Adrenal gland (tissue), 5 donors: ENCODE measurements around the gene LIMS2.

Source experiments
- POLR2A ChIP-seq, 2 donors: fragments of 450-650 bp; IDR thresholded peaks; one replicate each; pipeline ENCODE4 v1.6.1; 2017; ENCODE audit warnings: antibody characterized with exemption in 2 of 2, mild to moderate bottlenecking in 2 of 2, moderate library complexity in 1 of 2
- TF ChIP-seq, protein P1 (sequence below), 6 experiments: fragments of 450-650 bp in 4 of 6; fragments of 200-600 bp in 2 of 6; sonication (generic) in 1 of 6; IDR thresholded peaks; 1 replicate in 5 of 6; 2 replicates in 1 of 6; pipeline versions ENCODE4 v1.5.1 to v1.8.0; 2016 to 2021; ENCODE audit warnings: antibody characterized with exemption in 6 of 6, mild to moderate bottlenecking in 2 of 6, moderate library complexity in 1 of 6
- donor health status: DM: no; HTN: no; CAD: no.

GRCh38 chr2:127631541-127631996 is 43.8 kb downstream of the LIMS2 start:
- TF ChIP-seq, protein P1, sequence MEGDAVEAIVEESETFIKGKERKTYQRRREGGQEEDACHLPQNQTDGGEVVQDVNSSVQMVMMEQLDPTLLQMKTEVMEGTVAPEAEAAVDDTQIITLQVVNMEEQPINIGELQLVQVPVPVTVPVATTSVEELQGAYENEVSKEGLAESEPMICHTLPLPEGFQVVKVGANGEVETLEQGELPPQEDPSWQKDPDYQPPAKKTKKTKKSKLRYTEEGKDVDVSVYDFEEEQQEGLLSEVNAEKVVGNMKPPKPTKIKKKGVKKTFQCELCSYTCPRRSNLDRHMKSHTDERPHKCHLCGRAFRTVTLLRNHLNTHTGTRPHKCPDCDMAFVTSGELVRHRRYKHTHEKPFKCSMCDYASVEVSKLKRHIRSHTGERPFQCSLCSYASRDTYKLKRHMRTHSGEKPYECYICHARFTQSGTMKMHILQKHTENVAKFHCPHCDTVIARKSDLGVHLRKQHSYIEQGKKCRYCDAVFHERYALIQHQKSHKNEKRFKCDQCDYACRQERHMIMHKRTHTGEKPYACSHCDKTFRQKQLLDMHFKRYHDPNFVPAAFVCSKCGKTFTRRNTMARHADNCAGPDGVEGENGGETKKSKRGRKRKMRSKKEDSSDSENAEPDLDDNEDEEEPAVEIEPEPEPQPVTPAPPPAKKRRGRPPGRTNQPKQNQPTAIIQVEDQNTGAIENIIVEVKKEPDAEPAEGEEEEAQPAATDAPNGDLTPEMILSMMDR (IDR thresholded peaks at IDR 0.05): no peak
- TF ChIP-seq POLR2A (IDR thresholded peaks at IDR 0.05): no peak
